Germinal center (tissue), 1 donor: ENCODE results near the gene LDB2.
"Not testable (repeated sequence)": the region's sequence is repeated elsewhere in the genome, so short reads cannot be mapped to it uniquely, and the experiment has no call there.

Source experiments
- DNase-seq: peaks from one replicate; pipeline ENCODE4 v3.0.0; 2012; ENCODE audit warnings: mixed read lengths, low spot score

The LDB2 gene

GRCh38 chr4:16646459-16646858 lies 252.0 kb downstream of the LDB2 start:
- DNase-seq = no peak

GRCh38 chr4:16643893-16644292 lies 254.6 kb downstream of the LDB2 start:
- DNase-seq = no peak

- DNase-seq = no peak
These were observed 255.5 kb downstream of the LDB2 start for GRCh38 chr4:16642897-16643296.

DNA sequence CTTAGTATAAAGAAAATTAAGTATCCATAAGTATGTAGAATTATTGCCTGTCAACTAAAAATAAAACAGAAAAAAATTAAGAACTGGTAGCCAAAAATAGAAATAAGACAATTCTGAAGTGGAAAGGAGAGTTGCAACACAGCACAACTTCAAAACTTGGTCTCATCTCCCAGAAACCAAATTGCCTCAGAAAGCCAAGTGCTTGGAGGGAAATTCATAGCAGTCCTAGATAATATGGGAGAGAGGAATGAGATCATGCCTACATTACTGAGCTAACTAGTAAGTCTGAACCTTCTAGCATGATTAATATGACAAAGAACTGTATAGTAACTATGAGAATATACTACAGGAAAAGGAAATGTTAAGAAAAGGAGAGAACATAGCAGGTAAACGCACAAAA lies 256.5 kb downstream of the LDB2 start:
- no peak for DNase-seq

DNA sequence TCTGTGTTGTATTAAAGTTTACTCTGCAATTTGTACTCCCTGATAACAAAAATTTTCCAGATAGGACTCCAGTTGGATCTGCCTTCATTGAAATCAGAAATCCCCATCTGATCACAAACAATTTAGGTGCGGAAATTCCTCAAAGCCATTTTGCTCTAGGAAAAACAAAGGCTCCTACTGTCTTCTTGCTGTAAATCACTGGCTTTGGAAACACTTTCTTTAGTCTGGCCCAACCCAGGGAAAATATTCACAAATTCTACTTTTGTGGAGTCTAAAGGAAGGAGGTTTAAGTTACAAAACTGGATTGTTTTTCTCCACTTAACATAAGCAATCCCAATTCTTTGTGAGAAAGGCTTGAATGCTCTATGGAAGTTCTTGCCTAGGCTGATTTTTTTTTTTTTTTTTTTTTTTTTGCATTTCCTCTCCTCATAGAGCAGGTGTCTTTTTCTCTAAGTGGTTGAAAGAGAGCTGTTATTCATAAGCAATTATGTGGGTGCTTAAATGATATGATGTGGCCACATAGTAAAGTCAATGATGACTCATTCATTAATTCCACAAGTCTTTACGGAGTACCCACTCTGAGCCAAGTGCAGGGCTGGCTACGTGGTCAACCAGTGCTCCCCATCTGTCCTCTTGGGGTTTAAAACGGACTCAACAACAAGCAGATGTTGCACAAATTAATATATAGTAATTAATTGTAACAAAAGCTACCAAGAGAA lies 261.4 kb downstream of the LDB2 start:
- no peak for DNase-seq

- no peak for DNase-seq
These were observed 262.1 kb downstream of the LDB2 start for GRCh38 chr4:16636304-16636703.

- not testable (repeated sequence) for DNase-seq
These were observed 269.2 kb downstream of the LDB2 start for GRCh38 chr4:16629274-16629673.

- DNase-seq = not testable (repeated sequence)
These were observed 269.6 kb downstream of the LDB2 start for GRCh38 chr4:16628835-16629234.

DNA sequence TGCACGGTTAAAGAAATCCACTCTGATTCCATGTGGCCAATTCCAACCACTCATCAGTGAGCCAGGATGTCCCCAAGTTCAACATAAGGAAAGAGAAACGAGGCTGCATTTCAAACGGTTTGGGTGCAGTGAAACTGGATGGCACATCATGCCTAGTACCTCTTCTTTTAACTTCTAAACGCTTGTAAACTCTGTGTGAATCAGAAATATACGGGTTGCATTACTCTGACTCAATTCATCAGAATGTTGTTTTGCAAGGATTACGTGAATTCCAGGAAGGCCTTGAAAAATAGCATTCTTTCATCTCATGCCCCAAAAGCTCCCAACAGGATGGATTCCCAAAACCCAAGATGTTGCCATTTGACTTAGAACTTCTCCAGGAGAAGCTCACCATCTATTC lies 270.4 kb downstream of the LDB2 start:
- no peak for DNase-seq

DNA sequence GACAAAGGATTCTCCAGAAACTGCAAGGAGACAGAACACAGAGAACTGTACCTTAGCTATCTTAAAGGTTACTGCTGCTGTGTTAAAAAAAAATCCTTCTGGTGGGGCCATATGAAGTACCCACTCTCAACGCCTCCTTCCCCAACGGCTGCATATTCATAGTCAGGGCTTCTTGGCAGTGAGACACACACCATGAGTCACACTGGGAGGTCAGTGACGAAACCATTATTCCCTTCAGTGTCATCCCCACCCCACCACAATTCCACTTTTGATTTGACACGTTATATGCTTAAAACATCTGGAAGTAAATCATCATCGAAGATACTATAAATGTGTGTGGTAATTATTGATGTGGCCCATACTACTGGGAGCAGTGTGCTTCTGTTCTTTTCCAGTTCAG lies 271.5 kb downstream of the LDB2 start:
- no peak for DNase-seq

GRCh38 chr4:16622826-16623225 lies 275.6 kb downstream of the LDB2 start:
- no peak for DNase-seq

GRCh38 chr4:16617435-16617834 lies 281.0 kb downstream of the LDB2 start:
- DNase-seq = no peak

- DNase-seq = no peak
These were observed 281.4 kb downstream of the LDB2 start for GRCh38 chr4:16617011-16617410.

GRCh38 chr4:16609170-16609758 lies 289.2 kb downstream of the LDB2 start:
- DNase-seq = no peak

DNA sequence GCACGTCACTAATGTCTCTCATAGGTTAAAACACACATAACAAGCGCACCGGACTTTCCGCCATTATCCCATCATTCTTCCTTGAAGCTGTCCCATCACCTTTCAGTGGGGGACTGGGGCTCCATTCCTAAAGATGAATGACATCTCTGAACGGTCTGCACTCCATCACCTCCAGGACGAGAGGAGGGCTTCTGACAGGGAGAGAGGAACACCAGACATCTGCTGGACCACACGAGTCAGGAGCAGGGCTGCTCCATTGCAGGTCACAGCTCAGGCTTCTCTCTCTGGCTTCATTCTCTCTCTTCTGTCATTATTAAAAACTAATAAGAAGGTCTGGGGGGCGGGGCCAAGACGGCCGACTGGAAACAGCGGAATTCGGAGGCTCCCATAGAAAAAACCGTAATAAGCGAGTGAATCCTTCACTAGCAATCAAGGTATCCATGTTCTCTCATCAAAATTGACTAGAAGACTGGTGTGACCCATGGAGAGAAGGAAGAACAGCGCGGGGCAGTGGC lies 289.8 kb downstream of the LDB2 start:
- DNase-seq = no peak

GRCh38 chr4:16608123-16608522 lies 290.3 kb downstream of the LDB2 start:
- no peak for DNase-seq

GRCh38 chr4:16607241-16608066 lies 291.0 kb downstream of the LDB2 start:
- no peak for DNase-seq

- DNase-seq = no peak
These were observed 291.8 kb downstream of the LDB2 start for GRCh38 chr4:16606691-16607090.

- no peak for DNase-seq
These were observed 295.3 kb downstream of the LDB2 start for GRCh38 chr4:16603178-16603577.

- DNase-seq = no peak
These were observed 299.7 kb downstream of the LDB2 start for GRCh38 chr4:16598597-16599206.

GRCh38 chr4:16597845-16598596 lies 300.4 kb downstream of the LDB2 start:
- DNase-seq = no peak

DNA sequence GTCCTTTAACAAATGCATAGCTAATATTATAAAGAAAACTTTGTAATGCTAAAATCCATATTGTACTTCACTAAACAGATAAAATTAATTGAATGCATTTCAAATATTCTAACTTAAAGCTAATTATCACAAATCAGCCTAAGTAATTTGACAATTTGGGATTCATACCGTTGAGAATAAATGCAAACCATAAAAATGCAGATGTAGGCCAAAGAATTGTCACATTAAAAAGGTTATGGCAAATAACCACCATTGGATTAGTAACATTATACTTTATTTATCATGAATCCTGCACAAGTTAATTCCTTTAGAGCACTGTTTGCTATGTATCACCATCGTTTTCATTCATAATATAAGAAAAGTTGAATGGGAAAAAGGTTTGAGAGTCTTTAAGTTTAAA lies 301.0 kb downstream of the LDB2 start:
- no peak for DNase-seq
